HG02981 (cell line): ENCODE data around the gene DIABLO.
"Not testable (repeated sequence)": the region's sequence is repeated elsewhere in the genome, so short reads cannot be mapped to it uniquely, and the experiment has no call there.

Source experiments
- ATAC-seq: cut with Tn5 transposase; IDR thresholded peaks from one replicate; pipeline ENCODE4 v1.9.1; 2021; ENCODE audit warnings: mild to moderate bottlenecking, moderate library complexity; ENCODE audit not compliant: unreplicated experiment

DIABLO gene

DNA sequence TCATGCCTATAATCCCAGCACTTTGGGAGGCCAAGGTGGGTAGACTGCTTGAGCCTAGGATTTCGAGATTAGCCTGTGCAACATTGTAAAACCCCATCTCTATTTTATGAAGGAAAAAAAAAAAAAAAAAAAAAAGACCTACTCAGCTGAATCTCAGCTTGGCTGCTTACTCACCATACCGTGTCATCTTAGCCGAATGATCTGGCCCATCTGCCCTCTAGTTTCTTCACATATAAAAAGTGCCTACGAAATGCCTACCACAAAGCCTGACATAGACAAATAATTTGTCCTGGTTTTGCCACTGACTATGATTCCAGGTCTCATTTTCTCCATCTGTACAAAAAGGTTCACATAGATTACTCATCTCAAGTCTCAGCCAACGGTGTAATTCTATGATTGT is 10.1 kb downstream of the DIABLO start:
- ATAC-seq = no peak

DNA sequence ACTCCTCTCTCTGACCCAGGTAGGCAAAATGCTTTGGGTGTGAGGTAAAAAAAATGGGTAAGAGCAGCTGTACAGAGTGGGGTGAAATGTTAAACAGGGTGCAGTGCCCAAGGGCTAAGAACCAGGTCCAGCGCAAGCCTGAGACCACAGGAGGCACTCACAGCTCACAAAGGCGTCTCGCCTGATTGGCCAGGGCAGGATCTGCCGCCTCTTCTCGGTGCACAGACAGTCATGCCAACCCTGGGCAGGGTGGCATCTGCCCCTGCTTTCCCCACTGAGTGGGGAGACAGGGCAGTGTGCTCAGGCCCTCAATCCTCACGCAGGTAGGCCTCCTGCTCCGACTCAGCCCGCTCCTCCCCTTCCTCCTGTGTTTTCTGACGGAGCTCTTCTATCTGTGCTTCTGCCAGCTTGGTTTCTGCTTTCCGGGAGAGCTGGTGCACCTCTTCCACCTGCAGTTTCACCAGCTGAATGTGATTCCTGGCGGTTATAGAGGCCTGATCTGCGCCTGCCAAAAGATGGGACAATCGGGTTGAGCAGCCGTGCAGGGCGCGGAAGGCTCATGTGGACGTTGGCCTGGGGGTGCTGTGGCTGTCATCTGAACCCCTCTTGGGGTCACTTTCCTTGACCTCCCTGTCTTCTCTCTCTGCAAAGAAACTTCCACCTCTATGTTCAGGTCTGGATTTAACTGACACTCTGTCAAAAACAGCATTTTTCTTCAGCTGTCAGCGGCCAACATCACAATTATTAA is 17.6 kb downstream of the DIABLO start:
- no peak for ATAC-seq

DNA sequence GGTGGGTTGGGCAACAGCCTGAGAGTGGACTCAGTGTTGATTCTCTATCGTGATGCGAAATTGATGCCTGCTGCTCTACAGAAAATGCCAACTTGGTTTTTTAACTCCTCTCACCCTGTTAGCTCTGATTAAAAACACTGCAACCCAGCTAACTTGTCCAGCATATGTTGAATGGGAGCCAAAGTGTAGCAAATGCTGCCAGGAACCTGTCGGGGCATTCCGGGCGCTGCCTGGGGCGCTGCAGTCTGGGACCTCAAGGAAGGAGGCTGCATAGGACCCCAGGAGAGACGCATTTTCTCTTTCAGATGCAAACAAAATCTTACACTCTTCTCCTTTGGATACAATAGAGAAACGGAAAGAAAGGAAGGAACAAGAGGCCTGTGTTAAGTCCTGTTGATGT is 18.5 kb downstream of the DIABLO start:
- no peak for ATAC-seq

DNA sequence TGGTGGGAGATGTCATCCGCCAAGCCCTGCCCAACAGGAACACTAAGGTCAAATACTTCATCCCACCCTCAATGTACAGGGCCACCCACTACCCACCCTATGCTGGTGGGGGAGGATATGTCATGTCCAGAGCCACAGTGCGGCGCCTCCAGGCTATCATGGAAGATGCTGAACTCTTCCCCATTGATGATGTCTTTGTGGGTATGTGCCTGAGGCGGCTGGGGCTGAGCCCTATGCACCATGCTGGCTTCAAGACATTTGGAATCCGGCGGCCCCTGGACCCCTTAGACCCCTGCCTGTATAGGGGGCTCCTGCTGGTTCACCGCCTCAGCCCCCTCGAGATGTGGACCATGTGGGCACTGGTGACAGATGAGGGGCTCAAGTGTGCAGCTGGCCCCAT is 18.9 kb downstream of the DIABLO start:
- ATAC-seq = no peak

DNA sequence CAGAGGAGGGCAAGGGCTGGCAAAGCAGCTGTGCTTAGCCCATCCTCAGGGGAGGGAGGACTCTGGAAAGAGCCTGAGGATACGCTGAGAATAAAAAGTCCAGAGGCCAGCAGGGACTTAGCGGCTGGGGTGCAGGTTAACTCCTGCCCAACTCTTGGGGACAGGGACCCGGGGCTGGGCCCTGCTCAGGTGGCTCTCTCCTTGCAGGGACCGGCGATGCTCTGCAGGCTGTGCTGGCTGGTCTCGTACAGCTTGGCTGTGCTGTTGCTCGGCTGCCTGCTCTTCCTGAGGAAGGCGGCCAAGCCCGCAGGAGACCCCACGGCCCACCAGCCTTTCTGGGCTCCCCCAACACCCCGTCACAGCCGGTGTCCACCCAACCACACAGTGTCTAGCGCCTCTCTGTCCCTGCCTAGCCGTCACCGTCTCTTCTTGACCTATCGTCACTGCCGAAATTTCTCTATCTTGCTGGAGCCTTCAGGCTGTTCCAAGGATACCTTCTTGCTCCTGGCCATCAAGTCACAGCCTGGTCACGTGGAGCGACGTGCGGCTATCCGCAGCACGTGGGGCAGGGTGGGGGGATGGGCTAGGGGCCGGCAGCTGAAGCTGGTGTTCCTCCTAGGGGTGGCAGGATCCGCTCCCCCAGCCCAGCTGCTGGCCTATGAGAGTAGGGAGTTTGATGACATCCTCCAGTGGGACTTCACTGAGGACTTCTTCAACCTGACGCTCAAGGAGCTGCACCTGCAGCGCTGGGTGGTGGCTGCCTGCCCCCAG is 19.6 kb downstream of the DIABLO start:
- no peak for ATAC-seq

DNA sequence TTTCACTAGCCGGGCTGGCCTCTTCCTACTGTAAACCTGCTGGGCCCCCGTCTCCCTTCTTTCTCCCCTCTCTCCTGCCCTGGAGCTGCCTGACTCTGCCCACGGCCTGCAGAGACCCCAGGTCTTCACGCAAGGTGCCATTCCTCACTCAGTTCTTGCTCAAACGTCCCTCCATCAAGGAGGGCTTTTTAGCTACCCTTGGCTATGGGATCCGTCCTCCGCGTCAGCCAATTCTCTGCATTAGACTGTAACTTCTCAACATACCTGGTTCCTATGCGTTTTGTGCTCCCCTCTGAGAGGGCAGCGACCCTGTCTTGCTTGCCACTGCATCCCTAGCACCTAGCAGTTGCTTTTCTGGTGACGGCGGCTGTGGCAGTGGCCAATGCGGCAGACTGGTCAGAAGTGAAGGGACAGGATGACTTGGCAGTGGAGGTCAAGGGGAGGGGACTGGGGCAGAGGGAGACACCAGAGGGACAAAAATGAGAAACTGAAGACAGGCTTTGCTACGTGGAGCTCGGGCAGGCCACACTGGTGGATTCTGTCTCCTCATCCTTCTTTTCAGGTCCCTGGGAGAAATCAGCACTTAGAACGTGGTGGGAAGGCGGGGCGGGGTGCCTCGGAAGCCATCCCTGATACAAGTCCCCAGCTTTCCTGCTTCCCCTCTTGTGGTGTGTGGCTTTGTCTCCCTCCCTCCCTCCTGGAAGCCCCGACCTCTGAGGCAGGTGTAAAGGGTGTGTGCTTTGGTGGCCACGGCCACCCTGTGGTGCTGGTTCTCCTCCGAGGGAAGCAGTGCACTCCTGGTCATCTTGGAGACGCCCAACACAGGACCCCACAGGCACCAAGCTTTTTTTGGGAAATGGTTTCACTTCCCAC is 20.6 kb downstream of the DIABLO start:
- no peak for ATAC-seq

DNA sequence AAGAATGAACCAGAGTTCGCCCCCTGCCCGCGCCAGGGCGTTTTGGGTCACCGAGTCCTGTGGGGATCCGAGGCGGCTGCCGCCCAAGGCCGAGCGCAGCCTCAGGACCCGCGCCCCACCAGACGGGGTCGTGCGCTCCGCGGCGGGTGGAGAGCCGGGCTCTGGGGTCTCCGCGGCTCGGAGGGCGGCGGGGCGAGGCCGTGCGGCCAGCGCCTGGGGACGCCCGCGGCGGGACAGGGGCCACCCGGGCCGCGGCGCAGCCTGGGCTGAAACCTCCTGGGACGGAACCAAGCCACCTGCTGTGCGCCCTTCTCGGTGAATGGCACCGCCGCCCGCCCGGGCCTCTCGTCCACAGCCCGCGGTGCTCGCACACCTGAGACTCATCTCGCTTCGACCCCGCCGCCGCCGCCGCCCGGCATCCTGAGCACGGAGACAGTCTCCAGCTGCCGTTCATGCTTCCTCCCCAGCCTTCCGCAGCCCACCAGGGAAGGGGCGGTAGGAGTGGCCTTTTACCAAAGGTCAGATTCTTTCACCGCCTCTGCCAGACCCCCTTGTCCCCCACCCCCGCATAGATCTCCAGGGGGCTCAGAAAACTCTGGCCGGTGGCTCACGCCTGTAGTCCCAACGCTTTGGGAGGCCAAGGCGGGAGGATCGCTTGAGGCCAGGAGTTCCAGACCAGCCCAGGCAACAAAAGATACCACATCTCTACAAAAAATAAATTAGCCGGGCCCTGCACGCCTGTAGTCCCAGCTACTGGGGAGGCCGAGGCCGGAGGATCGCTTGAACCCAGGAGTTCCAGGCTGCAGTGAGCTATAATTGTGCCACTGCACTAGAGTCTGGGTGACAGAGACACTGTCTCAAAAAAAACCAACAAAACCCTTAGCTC is 21.4 kb downstream of the DIABLO start:
- no peak for ATAC-seq

DNA sequence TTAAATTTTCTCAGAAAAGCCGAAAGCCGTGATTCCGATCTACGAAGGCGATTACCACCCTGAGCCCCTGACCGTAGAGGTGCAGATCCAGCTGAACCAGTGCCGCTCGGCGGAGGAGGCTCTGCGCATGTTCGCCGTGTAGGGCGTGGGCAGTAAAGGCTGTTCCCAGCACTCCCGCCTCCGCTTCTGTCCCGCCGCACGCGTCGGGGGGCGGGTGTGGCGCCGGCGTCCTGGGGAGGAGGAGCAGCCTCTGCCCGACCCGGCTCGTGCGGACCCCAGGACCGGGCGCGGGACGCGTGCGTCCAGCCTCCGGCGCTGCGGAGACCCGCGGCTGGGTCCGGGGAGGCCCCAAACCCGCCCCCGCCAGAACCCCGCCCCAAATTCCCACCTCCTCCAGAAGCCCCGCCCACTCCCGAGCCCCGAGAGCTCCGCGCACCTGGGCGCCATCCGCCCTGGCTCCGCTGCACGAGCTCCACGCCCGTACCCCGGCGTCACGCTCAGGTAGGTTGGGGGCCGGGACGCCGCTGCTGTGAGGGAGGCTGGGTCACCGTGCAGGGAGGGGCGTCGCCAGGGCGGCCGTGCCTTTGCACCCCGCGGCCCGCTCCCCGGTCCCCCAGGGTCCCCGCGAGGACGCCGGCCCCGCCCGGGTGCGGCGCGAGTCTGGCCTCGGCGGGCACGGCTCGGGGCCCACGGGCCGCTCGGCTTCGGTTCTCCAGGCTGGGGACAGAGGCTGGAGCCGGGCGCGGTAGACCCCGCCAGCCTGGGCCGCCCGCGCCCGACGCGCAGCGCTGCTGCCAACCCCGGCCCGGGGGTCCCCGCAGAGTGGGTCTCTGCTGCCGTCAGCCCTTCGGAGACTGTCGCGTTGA is 22.3 kb downstream of the DIABLO start, which contains the start of gene B3GNT4:
B3GNT4 (plus strand) TSS at position 409 of the 866 bp plus-strand sequence. CDS start 910 bp downstream, outside the sequence.
- no peak for ATAC-seq

DNA sequence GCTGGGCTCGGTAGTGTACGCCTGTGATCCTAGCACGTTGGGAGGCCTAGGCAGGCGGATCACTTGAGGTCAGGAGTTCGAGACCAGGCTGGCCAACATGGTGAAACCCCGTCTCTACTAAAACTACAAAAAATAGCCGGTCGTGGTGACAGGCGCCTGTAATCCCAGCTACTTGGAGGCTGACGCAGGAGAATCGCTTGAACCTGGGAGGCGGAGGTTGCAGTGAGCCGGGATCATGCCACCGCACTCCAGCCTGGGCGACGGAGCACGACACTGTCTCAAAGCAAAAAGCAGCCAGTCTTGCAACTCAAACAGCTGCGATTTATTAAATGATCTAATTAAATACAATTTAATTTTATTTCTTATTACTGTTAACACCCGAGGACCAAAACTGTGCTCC is 23.0 kb downstream of the DIABLO start:
- not testable (repeated sequence) for ATAC-seq

DNA sequence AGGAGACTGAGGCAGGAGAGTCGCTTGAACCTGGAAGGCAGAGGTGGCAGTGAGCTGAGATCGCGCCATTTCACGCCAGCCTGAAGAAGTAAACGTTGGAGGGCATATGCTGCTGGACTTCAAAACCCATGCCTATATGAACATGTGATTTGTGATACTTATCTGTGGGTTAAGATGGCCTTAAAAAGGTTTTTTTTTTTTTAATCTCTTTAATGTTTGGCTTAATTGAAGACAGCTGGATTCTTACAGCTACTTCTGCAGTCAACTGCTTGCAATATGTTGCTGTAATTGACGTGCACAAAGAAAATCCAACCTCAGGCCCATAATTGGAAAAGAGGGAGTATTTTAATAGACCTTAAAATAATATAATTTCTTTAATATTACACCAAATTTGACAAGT is 23.8 kb downstream of the DIABLO start:
- ATAC-seq = no peak

DNA sequence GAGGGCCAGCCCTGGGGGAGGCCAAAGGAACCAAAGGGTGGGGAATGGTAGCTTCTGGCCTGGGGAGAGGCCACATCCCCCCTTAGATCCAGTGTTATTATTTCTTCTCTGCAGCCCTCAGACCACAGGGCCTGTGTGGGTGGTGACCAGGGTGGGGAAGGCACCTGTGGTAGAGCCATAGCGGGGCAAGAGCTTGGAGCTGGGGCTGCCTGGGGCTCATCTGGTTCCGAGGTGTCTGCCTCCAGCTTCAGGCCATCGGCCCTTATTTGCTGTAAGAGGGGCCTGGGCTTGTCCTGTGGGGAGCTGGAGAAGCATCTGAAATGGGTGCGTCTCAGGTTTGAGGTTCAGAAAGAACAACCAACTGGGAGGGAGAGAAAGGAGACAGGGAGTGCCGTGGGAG is 24.5 kb downstream of the DIABLO start:
- ATAC-seq = no peak

DNA sequence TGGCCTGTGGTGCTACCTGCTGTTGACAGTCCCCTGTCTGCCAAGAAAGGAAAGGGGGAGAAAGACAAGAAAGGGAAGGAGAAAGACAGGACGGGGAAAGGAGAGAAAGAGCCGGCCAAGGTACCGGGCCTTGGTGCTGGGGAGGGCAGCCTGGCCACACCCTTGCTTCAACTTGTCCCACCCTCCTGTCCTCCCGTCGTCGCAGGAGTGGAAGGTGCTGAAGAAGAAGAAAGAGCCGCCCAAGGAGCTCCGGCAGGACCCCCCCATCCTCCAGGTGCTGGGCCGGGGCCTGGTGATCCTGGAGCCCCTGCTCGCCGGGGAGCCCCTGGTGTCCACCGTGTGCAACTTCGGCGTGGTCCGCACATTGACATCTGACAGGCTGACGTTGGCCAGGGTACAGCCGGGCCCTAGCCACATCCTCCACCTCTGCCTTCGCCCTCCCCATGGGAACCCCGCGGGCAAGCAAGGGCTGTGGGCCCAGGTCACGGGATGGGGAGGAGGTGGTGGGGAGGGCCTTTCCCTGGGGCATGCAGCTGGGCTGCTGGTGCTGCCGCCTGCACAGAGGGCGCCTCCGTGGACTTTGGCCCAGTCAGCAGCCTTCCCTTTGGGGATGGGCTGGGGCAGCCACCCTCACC is 25.2 kb downstream of the DIABLO start:
- no peak for ATAC-seq

DNA sequence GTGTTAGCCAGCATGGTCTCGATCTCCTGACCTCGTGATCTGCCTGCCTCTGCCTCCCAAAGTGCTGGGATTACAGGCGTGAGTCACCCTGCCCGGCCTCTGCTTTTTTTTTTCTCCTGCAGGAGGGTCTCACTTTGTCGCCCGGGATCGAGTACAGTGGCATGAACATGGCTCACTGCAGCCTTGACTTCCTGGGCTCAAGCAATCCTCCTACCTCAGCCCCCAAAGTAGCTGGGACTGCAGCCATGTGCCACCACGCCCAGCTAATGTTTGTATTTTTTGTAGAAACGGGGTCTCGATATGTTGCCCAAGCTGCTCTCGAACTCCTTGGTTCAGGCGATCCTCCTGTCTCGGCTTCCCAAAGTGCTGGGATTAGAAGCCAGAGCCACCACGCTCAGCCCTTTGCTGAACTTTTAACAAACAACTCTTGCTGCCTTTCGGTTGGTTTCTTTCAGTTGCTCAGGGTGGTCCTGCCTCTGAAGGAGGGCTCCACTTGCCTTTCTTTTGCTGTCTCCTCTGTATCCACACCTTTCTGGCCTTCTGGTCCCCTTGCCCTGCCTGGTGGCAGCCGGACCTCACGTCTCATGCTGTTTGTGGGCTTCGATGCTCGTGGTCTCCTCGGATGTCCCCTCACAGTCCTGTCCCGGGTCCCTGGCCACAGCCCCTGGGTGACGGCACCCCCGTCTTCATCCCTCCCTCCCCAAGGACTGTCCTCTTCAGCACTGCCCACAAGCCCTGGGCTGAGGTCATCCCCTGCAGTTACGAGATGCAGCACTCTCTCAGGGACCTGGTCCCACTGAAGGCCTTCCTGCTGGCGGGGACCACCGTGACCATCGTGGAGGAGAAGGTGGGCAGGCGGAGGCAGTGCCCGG is 26.1 kb downstream of the DIABLO start:
- ATAC-seq = no peak

DNA sequence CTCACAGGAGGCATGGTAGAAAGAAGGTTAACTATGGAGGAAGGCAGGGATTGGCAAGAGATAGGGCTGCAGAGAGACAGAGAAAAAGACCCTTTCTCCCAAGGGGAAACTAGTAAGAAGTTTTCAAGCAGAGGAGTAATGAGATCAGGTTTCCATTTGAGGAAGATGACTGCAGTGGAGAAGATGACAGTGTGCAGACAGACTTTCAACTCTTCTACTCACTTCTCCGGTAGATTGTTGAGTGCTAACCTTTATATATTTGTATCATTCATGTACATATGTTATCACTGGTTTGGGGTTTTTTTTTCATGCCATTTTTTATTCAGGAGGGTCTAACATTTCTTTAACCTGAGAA is 28.3 kb downstream of the DIABLO start:
- ATAC-seq = no peak

DNA sequence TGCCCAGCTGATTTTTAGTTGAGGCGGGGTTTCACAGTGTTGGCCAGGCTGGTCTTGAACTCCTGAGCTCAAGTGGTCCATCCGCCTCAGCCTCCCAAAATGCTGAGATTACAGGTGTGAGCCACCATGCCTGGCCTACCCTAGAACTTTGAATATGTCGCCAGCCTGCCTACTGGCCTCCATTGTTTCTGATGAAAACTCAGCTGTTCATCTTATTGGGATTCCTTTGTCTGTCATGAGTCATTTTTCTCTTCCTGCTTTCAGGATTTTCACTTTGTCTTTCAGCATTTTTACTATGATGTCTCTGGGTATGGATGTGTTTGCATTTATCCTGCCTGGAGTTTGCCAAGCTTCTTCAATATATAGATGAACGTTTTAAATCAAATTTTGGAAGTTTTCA is 30.4 kb downstream of the DIABLO start:
- ATAC-seq = no peak

DNA sequence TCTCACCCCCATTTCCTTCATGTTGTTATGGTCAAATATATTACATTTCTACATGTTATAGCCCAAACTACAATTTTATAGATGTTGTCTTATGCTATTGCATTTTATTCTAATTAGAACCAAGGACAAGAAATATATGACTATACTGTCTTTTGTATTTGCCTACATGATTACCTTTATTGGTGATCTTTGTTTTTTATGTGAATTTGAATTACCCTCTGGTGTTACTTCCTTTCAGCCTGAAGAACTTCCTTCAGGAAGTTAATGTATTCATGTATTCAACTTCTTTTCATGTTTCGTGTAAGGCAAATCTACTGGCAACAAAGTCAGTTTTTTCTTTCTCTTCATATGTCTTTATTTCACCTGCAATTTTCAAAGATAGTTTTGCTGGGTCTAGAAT is 31.0 kb downstream of the DIABLO start:
- ATAC-seq = no peak

DNA sequence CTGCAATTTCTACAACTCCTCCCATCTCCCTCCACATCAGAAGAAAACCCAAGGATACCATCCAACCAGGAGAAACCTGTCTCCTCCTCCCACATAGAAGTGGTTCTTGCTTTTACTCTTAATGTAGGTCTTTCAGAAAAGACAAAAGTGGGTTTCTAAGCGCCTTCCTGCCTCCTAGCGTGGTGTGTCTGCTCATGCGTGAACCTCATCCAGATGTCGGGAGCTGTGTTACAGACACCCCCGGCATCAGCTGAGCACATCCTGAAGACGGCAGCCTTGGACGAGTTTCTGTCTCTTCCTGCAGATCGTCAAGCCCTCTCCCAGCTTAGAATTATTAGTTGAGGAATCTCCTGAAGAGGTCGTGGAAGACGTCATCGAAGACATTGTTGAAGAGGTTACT is 33.4 kb downstream of the DIABLO start:
- ATAC-seq = no peak
